AG10803 (cell line): ENCODE data around the gene NRDC.
"Not testable (repeated sequence)": the region's sequence is repeated elsewhere in the genome, so short reads cannot be mapped to it uniquely, and the experiment has no call there.

Source experiments
- DNase-seq: peaks from one replicate; pipeline ENCODE4 v3.0.0; 2010; ENCODE audit warnings: low read depth
- H3K4me3 ChIP-seq: 2 replicates; pipeline ENCODE4 v1.5.1; 2011; ENCODE audit warnings: mild to moderate bottlenecking, low read length, control low read depth
- TF ChIP-seq, protein P1 (sequence below): conservative IDR thresholded peaks from 2 replicates; pipeline ENCODE4 v1.5.1; 2011; ENCODE audit warnings: mild to moderate bottlenecking, low read length, control low read depth, inconsistent platforms

The NRDC gene

DNA sequence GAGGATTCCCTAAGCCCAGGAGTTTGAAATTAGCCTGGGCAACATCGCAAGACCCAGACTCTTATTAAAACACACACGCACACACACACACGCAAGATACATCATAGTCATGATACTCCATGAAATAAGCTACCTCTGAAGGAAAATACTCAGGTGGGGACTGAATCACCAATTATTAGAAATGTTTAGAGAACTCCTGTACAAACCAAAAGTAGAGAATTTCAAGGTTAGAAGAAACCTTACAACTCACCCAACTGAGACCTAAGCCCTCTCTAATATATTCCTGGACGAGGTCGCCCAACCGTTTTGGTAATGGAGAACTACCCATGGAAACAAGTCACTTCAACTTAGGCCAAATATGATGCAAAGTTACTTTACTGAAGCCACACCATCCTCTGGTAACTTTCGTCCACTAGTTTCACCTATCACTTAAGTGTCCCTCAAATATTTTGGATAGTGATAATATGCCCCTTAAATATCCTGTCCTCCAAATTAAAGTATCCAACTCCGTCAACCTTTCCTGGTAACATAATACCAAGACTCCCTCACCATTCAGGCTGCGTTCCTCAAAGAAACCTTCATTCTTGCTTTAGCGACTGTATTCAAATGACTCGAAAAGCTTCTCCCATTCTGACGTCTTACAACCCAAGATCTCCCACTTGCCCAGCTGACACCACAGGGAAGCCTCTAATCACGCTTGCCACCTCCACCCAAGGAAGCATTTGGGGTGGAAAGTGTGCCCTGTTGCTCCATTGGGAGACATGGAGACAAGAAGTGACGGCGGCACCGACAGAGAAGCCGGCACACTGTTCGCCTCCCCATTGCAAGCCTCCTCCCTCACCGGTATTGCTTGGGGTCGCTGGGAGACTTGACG is 856 bp downstream of the NRDC start:
- TF ChIP-seq, protein P1, sequence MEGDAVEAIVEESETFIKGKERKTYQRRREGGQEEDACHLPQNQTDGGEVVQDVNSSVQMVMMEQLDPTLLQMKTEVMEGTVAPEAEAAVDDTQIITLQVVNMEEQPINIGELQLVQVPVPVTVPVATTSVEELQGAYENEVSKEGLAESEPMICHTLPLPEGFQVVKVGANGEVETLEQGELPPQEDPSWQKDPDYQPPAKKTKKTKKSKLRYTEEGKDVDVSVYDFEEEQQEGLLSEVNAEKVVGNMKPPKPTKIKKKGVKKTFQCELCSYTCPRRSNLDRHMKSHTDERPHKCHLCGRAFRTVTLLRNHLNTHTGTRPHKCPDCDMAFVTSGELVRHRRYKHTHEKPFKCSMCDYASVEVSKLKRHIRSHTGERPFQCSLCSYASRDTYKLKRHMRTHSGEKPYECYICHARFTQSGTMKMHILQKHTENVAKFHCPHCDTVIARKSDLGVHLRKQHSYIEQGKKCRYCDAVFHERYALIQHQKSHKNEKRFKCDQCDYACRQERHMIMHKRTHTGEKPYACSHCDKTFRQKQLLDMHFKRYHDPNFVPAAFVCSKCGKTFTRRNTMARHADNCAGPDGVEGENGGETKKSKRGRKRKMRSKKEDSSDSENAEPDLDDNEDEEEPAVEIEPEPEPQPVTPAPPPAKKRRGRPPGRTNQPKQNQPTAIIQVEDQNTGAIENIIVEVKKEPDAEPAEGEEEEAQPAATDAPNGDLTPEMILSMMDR = no peak
- H3K4me3 ChIP-seq = peak overlapping the region; percentile 100
- peak; percentile 41 for DNase-seq

DNA sequence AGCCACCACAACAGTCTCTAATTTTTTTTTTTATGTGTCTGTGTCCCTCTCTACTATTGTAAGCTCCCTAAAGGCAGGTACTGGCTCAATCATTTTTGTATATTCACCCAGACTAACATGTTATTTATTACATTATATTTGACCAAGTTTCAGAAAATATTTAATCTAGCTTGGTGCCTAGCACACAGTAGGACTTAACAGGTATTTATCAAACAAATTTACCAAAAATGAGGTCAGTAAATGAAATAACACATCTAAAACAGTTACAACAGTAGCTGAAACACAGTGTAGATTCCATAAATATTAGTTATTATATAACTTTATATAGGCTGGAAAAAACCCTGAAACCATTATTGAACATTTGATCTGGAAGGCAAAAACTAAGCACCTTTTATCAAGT is 2.7 kb downstream of the NRDC start:
- TF ChIP-seq, protein P1 = no peak
- no peak overlapping the region for H3K4me3 ChIP-seq
- no peak for DNase-seq

DNA sequence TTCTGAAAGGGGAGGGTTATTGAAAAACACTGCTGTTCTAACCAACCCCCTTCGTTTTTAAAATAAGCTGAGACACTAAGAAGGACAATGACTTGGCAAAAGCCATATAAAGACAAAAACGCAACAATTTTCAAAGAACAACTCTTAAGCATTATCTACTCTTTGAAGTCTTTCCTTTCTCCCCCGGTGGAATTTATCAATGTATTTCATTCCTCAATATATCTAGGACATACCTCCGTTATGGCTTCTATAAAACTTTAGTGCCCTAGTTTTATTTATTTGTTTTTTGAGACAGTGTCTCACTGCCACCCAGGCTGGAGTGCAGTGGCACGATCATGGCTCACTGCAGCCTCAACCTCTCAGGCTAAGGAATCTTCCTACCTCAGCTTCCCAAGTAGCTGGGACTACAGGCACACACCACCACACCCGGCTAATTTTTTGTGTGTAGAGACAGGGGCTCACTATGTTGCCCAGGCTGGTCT is 3.2 kb downstream of the NRDC start:
- no peak overlapping the region for H3K4me3 ChIP-seq
- DNase-seq = no peak
- TF ChIP-seq, protein P1 = no peak

DNA sequence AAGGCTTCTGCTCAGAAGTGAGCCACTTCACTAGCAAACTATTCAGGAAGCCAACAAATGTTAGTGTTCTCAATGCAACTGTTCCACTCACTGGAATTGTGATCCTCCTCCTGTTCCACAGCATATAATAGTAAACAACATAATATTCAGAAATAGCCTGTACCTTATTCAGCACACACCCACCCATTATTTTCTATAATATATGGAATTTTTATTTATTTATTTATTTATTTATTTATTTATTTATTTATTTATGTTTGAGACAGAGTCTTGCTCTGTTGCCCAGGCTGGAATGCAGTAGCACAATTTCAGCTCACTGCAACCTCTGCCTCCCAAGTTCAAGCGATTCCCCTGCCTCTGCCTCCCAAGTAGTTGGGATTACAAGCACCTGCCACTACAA is 5.3 kb downstream of the NRDC start:
- H3K4me3 ChIP-seq, DNase-seq: not testable (repeated sequence)

DNA sequence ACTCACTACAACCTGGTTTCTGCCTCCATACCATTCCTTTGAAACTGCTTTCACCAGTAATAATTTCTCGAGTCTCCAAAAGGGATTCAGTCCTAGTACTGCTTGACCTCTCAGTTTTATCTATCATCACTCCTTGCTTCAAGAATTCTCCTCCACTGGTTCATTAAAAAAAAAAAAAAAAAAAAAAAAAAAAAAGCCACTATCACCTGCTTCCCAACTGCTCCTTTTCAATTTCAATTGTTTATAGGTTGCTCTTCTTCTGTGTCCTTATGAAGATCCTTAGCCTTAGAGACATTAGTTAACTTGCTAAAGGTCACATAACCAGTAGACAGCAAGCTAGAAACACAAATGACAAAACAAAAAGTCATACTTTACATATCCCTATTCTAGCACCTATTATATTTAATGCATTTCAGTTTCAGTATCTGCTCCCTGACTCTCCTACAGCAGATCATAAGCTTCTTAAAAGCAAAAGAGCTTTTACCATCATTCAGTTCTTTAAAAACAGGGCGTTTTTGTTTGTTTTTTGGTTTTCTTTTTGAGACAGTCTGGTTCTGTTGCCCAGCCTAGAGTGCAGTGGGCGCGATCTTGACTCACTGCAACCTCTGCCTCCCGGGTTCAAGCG is 7.1 kb downstream of the NRDC start:
- no peak for DNase-seq
- no peak overlapping the region for H3K4me3 ChIP-seq
- TF ChIP-seq, protein P1 = no peak

DNA sequence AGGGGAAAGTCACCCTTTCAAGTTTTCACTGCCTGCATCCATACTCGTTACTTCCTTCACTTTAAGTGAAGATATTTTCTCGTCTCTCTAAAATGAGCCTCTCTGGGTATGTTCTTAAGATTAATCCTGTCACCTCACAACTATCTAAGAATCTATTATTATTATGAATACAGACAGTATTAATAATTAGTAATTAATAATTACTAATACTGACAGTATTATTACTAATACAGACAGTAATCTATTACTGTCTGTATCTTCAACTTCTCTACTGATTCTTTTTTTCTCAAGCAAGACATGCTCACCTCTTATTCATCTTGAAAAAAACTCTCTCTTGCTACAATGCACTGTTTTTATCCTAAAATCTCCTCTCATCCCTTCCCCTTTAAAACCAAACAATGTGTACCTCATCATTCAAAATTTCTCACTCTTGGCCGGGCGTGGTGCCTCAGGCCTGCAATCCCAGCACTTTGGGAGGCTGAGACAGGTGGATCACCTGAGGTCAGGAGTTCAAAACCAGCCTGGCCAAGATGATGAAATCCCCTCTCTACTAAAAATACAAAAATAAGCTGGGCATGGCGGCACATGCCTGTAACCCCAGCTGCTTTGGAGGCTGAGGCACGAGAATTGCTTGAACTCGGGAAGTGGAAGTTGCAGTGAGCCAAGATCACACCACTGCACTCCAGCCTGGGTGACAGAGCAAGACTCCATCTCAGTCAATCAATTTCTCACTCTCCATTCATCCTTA is 7.8 kb downstream of the NRDC start:
- H3K4me3 ChIP-seq = no peak overlapping the region
- TF ChIP-seq, protein P1 = no peak
- DNase-seq = no peak

DNA sequence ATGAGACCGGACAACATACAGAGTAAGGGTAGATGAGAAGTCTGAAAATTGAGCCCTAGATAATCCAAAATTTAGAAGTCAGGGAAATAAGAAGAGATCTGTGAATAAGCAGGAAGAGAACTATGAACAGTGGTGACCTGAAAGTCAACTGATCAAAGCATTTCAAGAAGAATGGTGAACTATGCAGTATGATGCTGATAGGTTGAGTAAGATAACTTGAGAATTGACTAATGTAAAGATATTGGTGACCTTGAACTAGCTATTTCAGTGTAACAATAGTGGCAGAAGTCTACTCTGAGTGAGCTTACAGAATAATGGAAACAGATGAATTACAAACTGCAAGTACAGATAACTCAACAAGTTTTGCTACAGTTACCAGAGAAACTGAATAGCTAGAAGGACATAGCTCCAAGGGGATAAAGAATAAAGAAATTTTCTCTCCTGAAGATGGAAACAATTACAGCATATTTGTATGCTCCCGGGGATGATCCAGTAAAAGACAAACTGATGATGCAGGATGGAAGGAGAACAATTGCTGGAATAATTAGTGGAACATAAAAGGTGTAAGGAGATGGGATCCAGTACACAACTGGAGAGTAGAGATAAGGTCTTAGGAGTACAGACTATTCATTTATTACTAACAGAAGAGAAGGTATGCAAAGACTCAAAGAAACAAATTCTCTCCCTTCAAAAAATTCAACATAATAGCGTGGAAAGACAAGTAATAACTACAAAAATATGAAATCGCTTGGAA is 10.9 kb downstream of the NRDC start:
- H3K4me3 ChIP-seq = no peak overlapping the region
- TF ChIP-seq, protein P1 = no peak
- no peak for DNase-seq
